CD4-positive, alpha-beta T cell treated with Interleukin-2 at 100 ng/mL for 4 hours (primary cell): ENCODE measurements around the gene NR6A1.

Experiments used
- DNase-seq: peaks from one replicate; pipeline ENCODE4 v3.0.0-alpha.2; 2020; ENCODE audit warnings: low spot score

NR6A1 gene

GRCh38 chr9:124468061-124468740 is 302.9 kb downstream of the NR6A1 start:
- DNase-seq = no peak

GRCh38 chr9:124467410-124468060 is 303.6 kb downstream of the NR6A1 start:
- DNase-seq = no peak
